ENCODE results near the gene RASA3. TPM values are rescaled to one million over a fixed set of nuclear protein-coding genes. Genes with fewer than 3 reads are reported as not detected.
"Not testable (repeated sequence)": the region's sequence is repeated elsewhere in the genome, so short reads cannot be mapped to it uniquely, and the experiment has no call there.

The RASA3 gene
- total RNA-seq, 1 donor from 2014 or later: 2.9 TPM

DNA sequence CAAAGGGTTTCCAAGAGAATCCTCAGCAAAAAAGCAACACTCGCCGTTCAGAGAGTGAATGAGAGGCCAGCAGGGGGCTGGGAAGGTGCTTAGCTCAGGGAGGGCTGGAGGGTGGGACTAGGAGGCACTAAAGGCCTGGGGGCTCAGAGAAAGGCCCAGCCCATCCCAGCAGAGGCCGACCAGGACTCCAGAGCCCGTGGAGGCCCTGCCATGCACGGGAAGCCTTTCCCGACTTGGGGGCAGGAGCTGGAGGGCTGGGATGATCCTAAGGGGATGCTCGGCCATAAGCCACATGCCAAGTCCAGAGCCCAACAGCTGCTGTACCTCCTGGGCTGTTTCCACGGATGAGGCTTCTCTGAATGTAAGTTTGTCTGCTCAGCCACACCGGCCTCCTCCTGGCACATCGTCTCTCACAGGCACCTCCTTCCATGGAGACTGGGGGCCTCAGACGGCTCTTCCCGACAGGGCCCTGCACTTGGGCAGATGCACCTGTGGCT lies 19.5 kb downstream of the RASA3 start:
- Histone ChIP-seq H3F3A (ENCODE audit: low read depth) (peaks cover 52% of the 10 kb centered on the region), H3K4me1 (peaks cover 36% of the 10 kb centered on the region), H4K20me1 (ENCODE audit: low read depth) (no peaks in the 10 kb centered on the region), H3K79me2 (ENCODE audit: low read depth) (no peaks in the 10 kb centered on the region), H2AFZ (replicated peaks) (no peak overlapping the region), H3K27me3 (no peaks in the 10 kb centered on the region), H3K4me2 (peak overlapping the region; percentile 64), H3K9ac (no peak overlapping the region), H3K4me3 (peak overlapping the region; percentile 7), H3K9me3 (ENCODE audit: low read depth) (no peaks in the 10 kb centered on the region), H3K36me3 (no peaks in the 10 kb centered on the region), H3K27ac (peak overlapping the region; percentile 75)
- H3K27ac Mint-ChIP-seq: peak overlapping the region; percentile 95
- H3K9me3 Mint-ChIP-seq: no peaks in the 10 kb centered on the region
- H3K4me3 Mint-ChIP-seq: peak overlapping the region; percentile 75
- H3K36me3 Mint-ChIP-seq: peaks cover 17% of the 10 kb centered on the region
- H3K27me3 Mint-ChIP-seq (ENCODE audit: insufficient read depth, low read depth): peaks cover 4% of the 10 kb centered on the region
- peak; percentile 67 for DNase-seq (ENCODE audit: low spot score)
- peaks cover 73% of the 10 kb centered on the region for H3K4me1 Mint-ChIP-seq
- TF ChIP-seq CTCF (IDR thresholded peaks at IDR 0.05) (peak; percentile 29), EZH2 (IDR thresholded peaks at IDR 0.05) (no peak), EZH2phosphoT487 (IDR thresholded peaks at IDR 0.05) (no peak)

DNA sequence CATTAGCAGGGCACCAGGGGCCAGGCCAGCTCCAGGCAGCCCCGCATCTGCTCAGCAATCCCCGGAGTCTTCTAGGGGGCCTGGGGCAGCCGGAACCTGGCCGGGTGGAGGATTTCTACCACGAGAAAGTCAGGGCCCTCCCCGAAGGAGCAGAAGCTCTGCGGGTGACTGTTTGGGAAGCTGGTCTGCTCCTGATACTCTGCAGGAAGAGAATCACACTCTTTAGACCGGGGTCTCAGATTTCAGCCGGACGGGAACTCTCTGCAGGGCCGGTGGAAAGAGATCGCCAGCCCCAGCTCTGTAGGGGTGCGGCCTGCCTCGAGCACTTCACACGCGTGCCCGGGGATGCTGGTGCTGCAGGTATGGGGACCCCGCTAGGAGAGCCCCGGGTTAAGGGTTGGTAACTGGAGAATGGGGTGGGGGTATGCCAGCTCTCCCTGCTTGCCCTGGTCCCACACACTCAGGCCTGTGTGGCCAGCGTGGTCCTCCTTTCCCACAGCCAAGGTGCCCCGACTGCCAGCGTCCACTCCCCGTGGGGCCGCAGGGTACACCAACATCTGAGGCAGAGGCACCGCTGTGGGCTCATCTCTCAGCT lies 20.1 kb downstream of the RASA3 start:
- H3K4me3 ChIP-seq: peak overlapping the region; percentile 7
- H4K20me1 ChIP-seq (ENCODE audit: low read depth): no peaks in the 10 kb centered on the region
- H3K27me3 ChIP-seq: no peaks in the 10 kb centered on the region
- H3K9me3 ChIP-seq (ENCODE audit: low read depth): no peaks in the 10 kb centered on the region
- no peaks in the 10 kb centered on the region for H3K79me2 ChIP-seq (ENCODE audit: low read depth)
- H3K36me3 ChIP-seq: no peaks in the 10 kb centered on the region
- H3K27ac ChIP-seq: peak overlapping the region; percentile 75
- DNase-seq (ENCODE audit: low spot score): peak; percentile 80
- Mint-ChIP-seq H3K4me1 (peaks cover 68% of the 10 kb centered on the region), H3K9me3 (no peaks in the 10 kb centered on the region), H3K36me3 (peaks cover 17% of the 10 kb centered on the region), H3K27ac (peak overlapping the region; percentile 95), H3K4me3 (peak overlapping the region; percentile 25), H3K27me3 (ENCODE audit: insufficient read depth, low read depth) (peaks cover 4% of the 10 kb centered on the region)
- no peak overlapping the region for H2AFZ ChIP-seq (replicated peaks)
- H3K9ac ChIP-seq: no peak overlapping the region
- H3F3A ChIP-seq (ENCODE audit: low read depth): peaks cover 47% of the 10 kb centered on the region
- TF ChIP-seq EZH2phosphoT487 (IDR thresholded peaks at IDR 0.05) (peak; percentile 35), EZH2 (IDR thresholded peaks at IDR 0.05) (no peak)
- H3K4me1 ChIP-seq: peaks cover 39% of the 10 kb centered on the region
- peak overlapping the region; percentile 64 for H3K4me2 ChIP-seq

DNA sequence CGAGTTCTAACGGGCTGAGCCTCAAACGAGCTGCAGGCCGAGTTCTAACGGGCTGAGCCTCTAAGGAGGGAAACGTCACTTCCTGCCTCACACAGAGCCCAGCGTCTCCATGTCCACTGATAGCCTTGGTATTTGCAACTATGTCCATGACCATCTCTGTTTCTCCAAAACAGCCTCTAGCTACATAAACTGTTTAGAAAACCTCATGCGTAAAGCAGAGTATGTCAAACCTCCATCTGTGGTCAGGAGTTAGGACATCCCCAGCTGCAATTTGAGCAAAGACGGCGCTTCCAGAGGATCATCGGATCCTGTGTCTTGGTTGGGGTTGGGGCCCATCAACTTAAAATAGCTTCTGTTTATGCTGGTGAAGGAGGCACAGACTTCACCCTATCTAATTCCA lies 20.8 kb downstream of the RASA3 start:
- peak overlapping the region; percentile 7 for H3K4me3 ChIP-seq
- Mint-ChIP-seq H3K9me3 (no peaks in the 10 kb centered on the region), H3K4me3 (peak overlapping the region; percentile 9), H3K27me3 (ENCODE audit: insufficient read depth, low read depth) (peaks cover 4% of the 10 kb centered on the region), H3K27ac (peak overlapping the region; percentile 95), H3K36me3 (peaks cover 17% of the 10 kb centered on the region), H3K4me1 (peaks cover 67% of the 10 kb centered on the region)
- H3K4me2 ChIP-seq: peak overlapping the region; percentile 64
- peaks cover 39% of the 10 kb centered on the region for H3K4me1 ChIP-seq
- H3K9ac ChIP-seq: no peak overlapping the region
- peak overlapping the region; percentile 75 for H3K27ac ChIP-seq
- no peaks in the 10 kb centered on the region for H4K20me1 ChIP-seq (ENCODE audit: low read depth)
- peaks cover 45% of the 10 kb centered on the region for H3F3A ChIP-seq (ENCODE audit: low read depth)
- no peak for DNase-seq (ENCODE audit: low spot score)
- H3K9me3 ChIP-seq (ENCODE audit: low read depth): no peaks in the 10 kb centered on the region
- no peaks in the 10 kb centered on the region for H3K36me3 ChIP-seq
- no peak overlapping the region for H2AFZ ChIP-seq (replicated peaks)
- peaks cover 5% of the 10 kb centered on the region for H3K79me2 ChIP-seq (ENCODE audit: low read depth)
- H3K27me3 ChIP-seq: no peaks in the 10 kb centered on the region
- TF ChIP-seq EZH2 (IDR thresholded peaks at IDR 0.05): no peak
- TF ChIP-seq EZH2phosphoT487 (IDR thresholded peaks at IDR 0.05): no peak
- TF ChIP-seq CTCF (IDR thresholded peaks at IDR 0.05): no peak

GRCh38 chr13:114110830-114111189 lies 21.6 kb downstream of the RASA3 start:
- not testable (repeated sequence) for H3K27me3 Mint-ChIP-seq (ENCODE audit: insufficient read depth, low read depth); H3K4me3 ChIP-seq; H3K27ac ChIP-seq; H3K9me3 Mint-ChIP-seq; H2AFZ ChIP-seq (replicated peaks); H3K4me2 ChIP-seq; H3K36me3 ChIP-seq; DNase-seq (ENCODE audit: low spot score); H3K27me3 ChIP-seq; H4K20me1 ChIP-seq (ENCODE audit: low read depth); H3K79me2 ChIP-seq (ENCODE audit: low read depth); H3K9me3 ChIP-seq (ENCODE audit: low read depth); H3K9ac ChIP-seq
- peak overlapping the region; percentile 57 for H3K4me3 Mint-ChIP-seq
- H3K27ac Mint-ChIP-seq: peak overlapping the region; percentile 79
- peaks cover 66% of the 10 kb centered on the region for H3K4me1 Mint-ChIP-seq
- peaks cover 38% of the 10 kb centered on the region for H3F3A ChIP-seq (ENCODE audit: low read depth)
- peaks cover 39% of the 10 kb centered on the region for H3K4me1 ChIP-seq
- peaks cover 17% of the 10 kb centered on the region for H3K36me3 Mint-ChIP-seq

All from neural progenitor cell (in vitro differentiated cells).